ENCODE data around the gene SPOP. TPM values are rescaled to one million over a fixed set of nuclear protein-coding genes. Genes with fewer than 3 reads are reported as not detected.

Gene SPOP
- total and polyA plus RNA-seq, 2 of the 4 experiments (the other 2 are of a cell fraction) = 24.9 to 47.5 TPM

- CTCF ChIA-PET = no interaction called here
- no CpG with 5 or more reads among the region's 4 CpGs for WGBS, 2 experiments (ENCODE audit: extremely low coverage in 2 of 2, insufficient read length in 1 of 2)
- BruUV-seq (replicated peaks) = no TSS peak
- Histone ChIP-seq H3K9ac (ENCODE audit: low read depth, low read length) (no peak overlapping the region), H3K79me1 (ENCODE audit: low read depth in 1 of 2, low read length in 2 of 2) (no peaks in the 10 kb centered on the region), H3K9me3 (ENCODE audit: control insufficient read depth, insufficient read depth, low read length) (no peaks in the 10 kb centered on the region), H3K36me3 (ENCODE audit: control insufficient read depth, insufficient read depth, low read length) (no peaks in the 10 kb centered on the region), H4K8ac (ENCODE audit: low read depth in 2 of 2, low read length in 2 of 2) (no peak overlapping the region), H2AK9ac (replicated peaks; ENCODE audit: low read depth, low read length, poor library complexity) (peak overlapping the region; percentile 55), H2BK5ac (ENCODE audit: low read depth, low read length, poor library complexity, severe bottlenecking) (no peak overlapping the region), H3K4ac (ENCODE audit: low read depth, low read length) (no peak overlapping the region), H2BK120ac (ENCODE audit: low read depth, low read length) (no peak overlapping the region), H2AFZ (replicated peaks; ENCODE audit: low read length, poor library complexity) (no peak overlapping the region), H4K20me1 (ENCODE audit: insufficient read depth, low read length) (no peaks in the 10 kb centered on the region), H4K5ac (ENCODE audit: low read depth, low read length) (no peak overlapping the region), H4K91ac (ENCODE audit: insufficient read depth, low read depth, low read length) (no peak overlapping the region), H3K9me1 (ENCODE audit: insufficient read depth, low read length) (peaks cover 8% of the 10 kb centered on the region; the same call in 1 of the 2 replicates), H2BK15ac (ENCODE audit: low read depth, low read length) (no peak overlapping the region), H3K14ac (replicated peaks; ENCODE audit: low read depth, low read length) (no peak overlapping the region), H3K4me2 (ENCODE audit: low read depth, low read length) (no peak overlapping the region), H3K23ac (ENCODE audit: low read depth, low read length) (no peak overlapping the region), H3K27ac (ENCODE audit: insufficient read depth, low read length) (no peak overlapping the region), H3K56ac (ENCODE audit: extremely low read depth, insufficient read depth, low read length) (no peak overlapping the region), H3K4me3 (ENCODE audit: insufficient read depth, low read depth, low read length) (no peak overlapping the region), H3K18ac (ENCODE audit: low read depth, low read length) (no peak overlapping the region), H2BK20ac (ENCODE audit: low read depth, low read length) (no peak overlapping the region), H3K27me3 (ENCODE audit: control insufficient read depth, insufficient read depth, low read length) (peaks cover 4% of the 10 kb centered on the region), H2AK5ac (ENCODE audit: low read depth, low read length) (no peak overlapping the region), H3K4me1 (ENCODE audit: control insufficient read depth, insufficient read depth, low read length) (peaks cover 2% of the 10 kb centered on the region; the same call in 1 of the 2 replicates)
- in situ Hi-C loops (cut with MboI; ENCODE audit: low sequenced_read_pairs) (no loop called here), dilution Hi-C loops (cut with HindIII; ENCODE audit: low sequenced_read_pairs, unreplicated experiment) (no loop called here), intact Hi-C loops (cut with micrococcal nuclease) (no loop called here)
- TF ChIP-seq USF2 (IDR thresholded peaks at IDR 0.05; ENCODE audit: low read depth, low read length) (no peak), POLR2A (IDR thresholded peaks at IDR 0.05; ENCODE audit: low read depth, low read length) (no peak), FOS (IDR thresholded peaks at IDR 0.05; ENCODE audit: low read depth, low read length) (no peak), CTCF (conservative IDR thresholded peaks at IDR 0.05; ENCODE audit: low read depth, low read length) (no peak), MAFK (IDR thresholded peaks at IDR 0.05; ENCODE audit: low read depth, low read length) (no peak), CHD1 (IDR thresholded peaks at IDR 0.05; ENCODE audit: low read depth, low read length) (no peak), MAZ (IDR thresholded peaks at IDR 0.05; ENCODE audit: borderline replicate concordance, low read depth, low read length) (no peak), BHLHE40 (IDR thresholded peaks at IDR 0.05; ENCODE audit: low read depth, low read length) (no peak), ELK1 (IDR thresholded peaks at IDR 0.05; ENCODE audit: borderline replicate concordance, low read depth, low read length) (no peak)
- DNase-seq (no peak), ATAC-seq (ENCODE audit: low read depth) (no peak)
- POLR2A ChIA-PET (ENCODE audit: unreplicated experiment) = no interaction called here
Observed at GRCh38 chr17:49692751-49693150, 14.9 kb upstream of the SPOP start.
